ENCODE data around the gene IDUA. TPM values are rescaled to one million over a fixed set of nuclear protein-coding genes. Genes with fewer than 3 reads are reported as not detected.

The IDUA gene
- total and polyA plus RNA-seq, 12 donors: 4.6 to 13.3 (median 8.7) TPM

DNA sequence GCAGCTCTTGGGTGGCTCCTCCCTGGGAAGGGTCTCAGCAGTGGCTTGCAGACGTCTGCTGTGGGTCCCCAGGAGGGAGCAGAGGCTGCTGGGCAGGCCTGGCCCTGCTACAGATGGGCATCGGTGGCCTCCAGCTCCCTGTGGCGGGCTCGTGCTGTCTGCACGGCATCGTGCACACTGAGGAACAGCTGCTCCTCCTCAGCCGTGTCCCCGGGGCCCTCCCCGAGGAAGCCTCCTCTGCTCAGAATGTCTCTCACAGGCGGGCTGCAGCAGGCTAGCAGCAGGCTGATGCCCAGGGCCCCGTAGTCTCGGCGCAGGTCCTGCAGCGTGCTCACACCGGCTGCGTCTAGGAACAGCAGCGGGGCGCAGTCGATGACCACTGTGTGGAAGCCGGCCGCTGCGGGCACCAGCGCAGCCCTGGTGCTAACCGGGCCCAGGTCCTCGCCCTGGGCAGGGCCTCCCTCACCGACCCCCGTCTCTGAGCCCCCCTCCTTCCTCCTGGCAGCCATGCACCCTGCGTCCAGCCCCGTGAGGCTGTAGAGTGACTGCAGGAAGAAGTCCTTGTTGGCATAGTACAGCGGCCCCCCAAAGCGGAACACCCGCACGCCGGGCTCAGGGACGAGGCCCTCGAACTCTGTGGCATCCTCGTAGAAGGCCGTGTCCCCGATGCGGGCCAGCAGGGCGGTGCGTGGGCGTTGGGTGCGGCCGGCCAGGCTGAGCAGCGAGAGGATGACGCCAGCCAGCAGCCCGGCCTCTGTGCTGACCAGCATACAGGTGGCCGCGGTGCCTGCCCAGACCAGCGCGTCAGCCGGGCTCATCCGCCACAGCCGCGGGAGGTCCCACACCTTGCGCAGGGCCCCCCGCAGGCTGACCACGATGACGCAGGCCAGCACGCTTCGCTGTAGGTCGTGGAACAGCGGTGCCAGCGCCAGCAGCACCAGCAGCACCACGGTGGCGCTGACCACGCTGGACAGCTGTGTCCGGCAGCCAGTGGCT, 2.2 kb downstream of the IDUA start:
- no peak overlapping the region for H3K27ac ChIP-seq
- H3K4me3 ChIP-seq: no peak overlapping the region
- peaks cover 0 to 15% (median 0%) of the 10 kb centered on the region in 9 donors for H3K36me3 ChIP-seq
- peaks cover 4 to 32% (median 25%) of the 10 kb centered on the region in 9 donors for H3K4me1 ChIP-seq
- TF ChIP-seq, protein P1, sequence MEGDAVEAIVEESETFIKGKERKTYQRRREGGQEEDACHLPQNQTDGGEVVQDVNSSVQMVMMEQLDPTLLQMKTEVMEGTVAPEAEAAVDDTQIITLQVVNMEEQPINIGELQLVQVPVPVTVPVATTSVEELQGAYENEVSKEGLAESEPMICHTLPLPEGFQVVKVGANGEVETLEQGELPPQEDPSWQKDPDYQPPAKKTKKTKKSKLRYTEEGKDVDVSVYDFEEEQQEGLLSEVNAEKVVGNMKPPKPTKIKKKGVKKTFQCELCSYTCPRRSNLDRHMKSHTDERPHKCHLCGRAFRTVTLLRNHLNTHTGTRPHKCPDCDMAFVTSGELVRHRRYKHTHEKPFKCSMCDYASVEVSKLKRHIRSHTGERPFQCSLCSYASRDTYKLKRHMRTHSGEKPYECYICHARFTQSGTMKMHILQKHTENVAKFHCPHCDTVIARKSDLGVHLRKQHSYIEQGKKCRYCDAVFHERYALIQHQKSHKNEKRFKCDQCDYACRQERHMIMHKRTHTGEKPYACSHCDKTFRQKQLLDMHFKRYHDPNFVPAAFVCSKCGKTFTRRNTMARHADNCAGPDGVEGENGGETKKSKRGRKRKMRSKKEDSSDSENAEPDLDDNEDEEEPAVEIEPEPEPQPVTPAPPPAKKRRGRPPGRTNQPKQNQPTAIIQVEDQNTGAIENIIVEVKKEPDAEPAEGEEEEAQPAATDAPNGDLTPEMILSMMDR (IDR thresholded peaks at IDR 0.05): no peak
- DNase-seq (peak in 1 of 2 donors; percentile 13), ATAC-seq (peak in 1 of 8 donors; percentile 2)
- no peaks in the 10 kb centered on the region for H3K27me3 ChIP-seq
- no peaks in the 10 kb centered on the region for H3K9me3 ChIP-seq
- intact Hi-C loops (cut with DNase I): no loop called here
- WGBS, 2 donors: 87 to 90% methylated on average over 67 to 69 of the region's 69 CpGs

DNA sequence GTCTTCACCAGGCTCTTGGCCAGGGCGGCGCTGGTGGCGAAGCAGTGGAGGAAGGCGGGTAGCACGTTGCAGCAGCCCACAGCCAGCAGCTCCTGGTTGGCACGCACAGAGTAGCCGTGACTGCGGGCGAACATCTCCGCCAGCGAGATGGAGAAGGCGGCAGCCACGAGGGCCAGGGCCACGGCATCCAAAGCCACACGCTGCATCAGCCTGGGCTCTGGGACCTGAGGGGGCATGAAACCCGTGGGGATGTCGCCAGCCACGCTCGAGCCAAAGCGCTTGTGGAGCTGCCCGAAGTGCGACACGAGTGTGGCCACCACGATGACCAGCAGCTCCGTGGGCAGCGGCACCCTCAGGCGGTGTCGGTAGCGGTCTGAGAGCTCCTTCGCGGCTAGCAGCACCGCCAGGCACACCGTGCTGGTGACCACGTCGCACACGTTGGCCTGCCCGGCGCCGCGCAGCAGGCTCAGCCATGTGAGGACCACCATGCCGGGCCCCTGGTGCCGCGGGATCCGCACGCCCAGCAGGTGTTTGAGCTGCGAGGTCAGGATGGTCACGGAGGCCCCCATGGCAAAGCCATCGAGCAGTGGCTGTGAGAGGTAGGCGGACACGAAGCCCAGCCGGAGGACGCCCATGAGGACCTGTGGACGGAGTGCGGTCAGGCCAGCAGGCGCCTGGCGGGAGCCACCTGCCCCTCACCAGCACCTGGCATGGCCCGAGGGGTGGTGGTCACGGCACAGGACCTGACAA, 3.1 kb downstream of the IDUA start:
- H3K4me1 ChIP-seq: peaks cover 4 to 28% (median 25%) of the 10 kb centered on the region in 9 donors
- no peaks in the 10 kb centered on the region for H3K9me3 ChIP-seq
- TF ChIP-seq, protein P1 (IDR thresholded peaks at IDR 0.05): no peak
- no peak overlapping the region for H3K27ac ChIP-seq
- intact Hi-C loops (cut with DNase I): no loop called here
- no peak for ATAC-seq
- no peak overlapping the region for H3K4me3 ChIP-seq
- peaks cover 0 to 15% (median 0%) of the 10 kb centered on the region in 9 donors for H3K36me3 ChIP-seq
- no peaks in the 10 kb centered on the region for H3K27me3 ChIP-seq
- DNase-seq: peak in 1 of 2 donors; percentile 12
- WGBS, 2 donors: 97% methylated on average over 58 of the region's 58 CpGs

DNA sequence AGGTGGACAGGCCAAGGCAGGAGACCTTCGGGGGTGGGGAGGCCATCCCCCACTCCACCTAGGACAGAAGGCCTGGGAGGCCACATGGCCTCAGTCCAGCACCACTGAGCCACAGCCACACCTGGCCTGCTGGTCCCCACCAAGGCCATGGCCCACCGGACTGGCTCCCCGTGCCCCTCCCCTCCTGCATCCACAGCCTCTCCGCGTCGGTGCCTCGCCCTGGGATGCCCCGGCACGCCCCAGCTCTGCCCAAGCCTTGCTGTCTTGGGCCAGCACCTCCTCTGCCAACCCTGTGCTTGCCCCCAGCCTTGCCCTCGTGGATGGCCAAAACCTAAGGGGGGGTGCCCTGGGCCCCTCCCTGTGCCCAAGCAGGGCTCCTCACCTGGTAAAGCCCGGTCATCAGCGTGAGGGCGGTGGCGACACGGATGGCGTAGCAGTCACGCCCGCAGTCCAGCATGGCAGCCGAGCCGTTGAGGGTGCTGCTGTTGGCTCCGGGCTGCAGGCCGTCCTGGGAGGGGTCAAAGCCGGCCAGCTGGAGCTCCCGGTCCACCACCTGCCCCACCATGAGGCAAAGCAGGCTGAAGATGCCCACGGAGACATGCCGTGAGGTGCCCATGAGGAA, 4.0 kb downstream of the IDUA start:
- no peaks in the 10 kb centered on the region for H3K9me3 ChIP-seq
- peaks cover 0 to 15% (median 0%) of the 10 kb centered on the region in 9 donors for H3K36me3 ChIP-seq
- DNase-seq (no peak), ATAC-seq (no peak)
- 93 to 95% methylated on average over 26 of the region's 26 CpGs for WGBS, 2 donors
- intact Hi-C loops (cut with DNase I): no loop called here
- H3K27me3 ChIP-seq: peaks cover 0 to 3% (median under 1%) of the 10 kb centered on the region in 7 donors
- TF ChIP-seq, protein P1 (IDR thresholded peaks at IDR 0.05): no peak
- H3K4me3 ChIP-seq: no peak overlapping the region
- H3K4me1 ChIP-seq: peaks cover 4 to 18% (median 17%) of the 10 kb centered on the region in 9 donors
- H3K27ac ChIP-seq: no peak overlapping the region
